PC-3 (cell line): Measurements from ENCODE around the gene FIZ1. TPM values are rescaled to one million over a fixed set of nuclear protein-coding genes. Genes with fewer than 3 reads are reported as not detected.

ENCODE experiments used
- ATAC-seq: fragments of 200-7000 bp; cut with Tn5 transposase; 2 replicates; pipeline ENCODE4 v1.9.1; 2020; ENCODE audit warnings: mild to moderate bottlenecking, moderate library complexity
- BruUV-seq: library from RNA; stranded (reverse); fragments of 400-500 nt; replicated peaks from 2 replicates; lab custom pipeline; 2021; lab: Mats Ljungman, UMichigan
- CTCF ChIA-PET: fragments of 300-600 bp; sonication (Branson Sonifier 250); formaldehyde crosslinking; loops from one replicate; lab custom pipeline; 2022; ENCODE audit warnings: antibody characterized with exemption; lab: Charles Lee
- POLR2A ChIA-PET: fragments of 300-600 bp; sonication (Branson Sonifier 250); formaldehyde crosslinking; loops from one replicate; lab custom pipeline; 2022; ENCODE audit warnings: antibody characterized with exemption; ENCODE audit not compliant: unreplicated experiment; lab: Charles Lee
- DNase-seq: peaks from one replicate; pipeline ENCODE4 v3.0.0-alpha.2; 2015
- H2AFZ ChIP-seq: fragments of 300-600 bp; sonication (generic); 2 replicates; pipeline ENCODE4 v1.6.0; 2016; ENCODE audit warnings: antibody characterized with exemption, low read length
- H3F3A ChIP-seq: fragments of 300-600 bp; sonication (generic); one replicate; pipeline ENCODE4 v1.6.0; 2017; ENCODE audit warnings: antibody characterized with exemption, low read length, control low read depth, mild to moderate bottlenecking; ENCODE audit not compliant: unreplicated experiment
- H3K27ac ChIP-seq: fragments of 300-600 bp; sonication (generic); 2 replicates; pipeline ENCODE4 v1.5.1; 2016; ENCODE audit warnings: mild to moderate bottlenecking, low read length
- H3K27me3 ChIP-seq: fragments of 300-600 bp; sonication (generic); 2 replicates; pipeline ENCODE4 v1.6.1; 2016; ENCODE audit warnings: low read length, mixed read lengths
- H3K36me3 ChIP-seq: fragments of 300-600 bp; sonication (generic); 2 replicates; pipeline ENCODE4 v1.6.1; 2016; ENCODE audit warnings: low read depth, mixed run types, low read length, mixed read lengths
- H3K4me1 ChIP-seq: fragments of 300-600 bp; sonication (generic); 2 replicates; pipeline ENCODE4 v1.5.1; 2016; ENCODE audit warnings: low read length; ENCODE audit not compliant: insufficient read depth
- H3K4me2 ChIP-seq: fragments of 300-600 bp; sonication (generic); 2 replicates; pipeline ENCODE4 v1.6.0; 2016; ENCODE audit warnings: low read length
- H3K4me3 ChIP-seq: fragments of 300-600 bp; sonication (generic); 2 replicates; pipeline ENCODE4 v1.5.1; 2016; ENCODE audit warnings: mild to moderate bottlenecking, low read length, mixed read lengths
- H3K79me2 ChIP-seq: fragments of 300-600 bp; sonication (generic); 2 replicates; pipeline ENCODE4 v1.6.1; 2017; ENCODE audit warnings: low read length, mixed read lengths
- H3K9ac ChIP-seq: fragments of 300-600 bp; sonication (generic); 2 replicates; pipeline ENCODE4 v1.6.0; 2016; ENCODE audit warnings: mild to moderate bottlenecking, low read length
- H3K9me2 ChIP-seq: fragments of 300-600 bp; sonication (generic); replicated peaks from 2 replicates; pipeline ENCODE4 v1.6.1; 2016; ENCODE audit warnings: mixed run types, low read length, mixed read lengths
- H3K9me3 ChIP-seq: fragments of 300-600 bp; sonication (generic); 2 replicates; pipeline ENCODE4 v1.6.1; 2016; ENCODE audit warnings: low read length, mixed read lengths
- H4K20me1 ChIP-seq: fragments of 300-600 bp; sonication (generic); 2 replicates; pipeline ENCODE4 v1.6.1; 2016; ENCODE audit warnings: low read length, mixed read lengths
- CTCF ChIP-seq: fragments of 300-600 bp; sonication (generic); conservative IDR thresholded peaks from 2 replicates; pipeline ENCODE4 v1.5.1; 2017; ENCODE audit warnings: antibody characterized with exemption, low read depth, mild to moderate bottlenecking, low read length
- EZH2 ChIP-seq: fragments of 300-600 bp; sonication (generic); IDR thresholded peaks from one replicate; pipeline ENCODE4 v1.6.1; 2017; ENCODE audit warnings: antibody characterized with exemption, mild to moderate bottlenecking, low read length; ENCODE audit not compliant: unreplicated experiment
- EZH2phosphoT487 ChIP-seq: fragments of 300-600 bp; sonication (generic); IDR thresholded peaks from 2 replicates; pipeline ENCODE4 v1.6.1; 2018; ENCODE audit warnings: mild to moderate bottlenecking, antibody characterized with exemption, low read length, borderline replicate concordance
- intact Hi-C: fragments of 100-400 bp; cut with micrococcal nuclease; formaldehyde crosslinking; loops from 2 replicates; pipeline ENCODE4 v1.9.0; 2023
- total RNA-seq: library from RNA; depleted of rRNA; stranded (reverse); fragments of >200 nt; gene quantifications from 2 replicates; pipeline ENCODE4 v1.2.3, GENCODE V29; 2014

The FIZ1 gene
- total RNA-seq, 1 experiment from 2014 or later: 11.7 TPM

- H3K9me2 ChIP-seq: no peaks in the 10 kb centered on the region
- peaks cover 6% of the 10 kb centered on the region for H3F3A ChIP-seq
- peak within 1 kb of the TSS; percentile 91 for H2AFZ ChIP-seq
- intact Hi-C loops: loop anchor here (1.0 to 5.0 kb wide), 4 partner anchors 13 to 41 kb away; partner anchors contain the start of genes ZNF579 and ZNF580
- peaks cover 19% of the 10 kb centered on the region for H3K4me1 ChIP-seq
- peaks cover 12% of the 10 kb centered on the region; the same call in 1 of the 2 replicates for H3K79me2 ChIP-seq
- TF ChIP-seq EZH2 (no peak), CTCF (no peak), EZH2phosphoT487 (no peak)
- H3K9me3 ChIP-seq: no peaks in the 10 kb centered on the region
- ATAC-seq (peak; percentile 46), DNase-seq (peak; percentile 87)
- H3K36me3 ChIP-seq: peaks cover 4% of the 10 kb centered on the region; the same call in 1 of the 2 replicates
- POLR2A ChIA-PET: interaction anchor here (0.5 to 1.2 kb wide), 5 partner anchors 13 to 1137 kb away, joined by 4 to 10 read pairs (median 5); partner anchors contain the start of genes LENG9, ZNF628 and ZNF784
- no peaks in the 10 kb centered on the region for H4K20me1 ChIP-seq
- TSS peak; percentile 51 for BruUV-seq
- peak within 1 kb of the TSS; percentile 95 for H3K9ac ChIP-seq
- peak within 1 kb of the TSS; percentile 87 for H3K27ac ChIP-seq
- CTCF ChIA-PET: interaction anchor here (0.5 to 1.4 kb wide), 4 partner anchors 18 to 123 kb away, joined by 4 to 9 read pairs (median 4); partner anchors contain the start of gene CCDC106
- H3K4me2 ChIP-seq: peak within 1 kb of the TSS; percentile 90
- peak within 1 kb of the TSS; percentile 77 for H3K4me3 ChIP-seq
- H3K27me3 ChIP-seq: no peaks in the 10 kb centered on the region
Observed at GRCh38 chr19:55599842-55600661, 735 bp upstream of the FIZ1 start, which contains the start of gene ZNF524. Gene ZNF524, plus strand, starts transcription at chr19:55600288. Its CDS starts 1,825 bp downstream, at chr19:55602113.

- Histone ChIP-seq H2AFZ (peak overlapping the region; percentile 91), H3K9ac (peak overlapping the region; percentile 95), H3K27me3 (no peaks in the 10 kb centered on the region), H3K9me2 (no peaks in the 10 kb centered on the region), H3F3A (no peaks in the 10 kb centered on the region), H3K4me3 (peak overlapping the region; percentile 77), H3K27ac (peak overlapping the region; percentile 87), H4K20me1 (no peaks in the 10 kb centered on the region), H3K9me3 (no peaks in the 10 kb centered on the region), H3K4me1 (peaks cover 12% of the 10 kb centered on the region), H3K79me2 (peaks cover 12% of the 10 kb centered on the region; the same call in 1 of the 2 replicates), H3K4me2 (peak overlapping the region; percentile 85), H3K36me3 (peaks cover 4% of the 10 kb centered on the region; the same call in 1 of the 2 replicates)
- CTCF ChIA-PET: interaction anchor here (0.5 to 1.4 kb wide), 4 partner anchors 17 to 433 kb away, joined by 3 to 5 read pairs (median 4); partner anchors contain the start of gene DNAAF3
- POLR2A ChIA-PET: interaction anchor here (0.6 to 1.2 kb wide), 8 partner anchors 17 to 260 kb away, joined by 3 to 7 read pairs (median 4); partner anchors contain the start of gene ZNF784
- ATAC-seq: peak; percentile 67
- TF ChIP-seq CTCF: no peak
- no peak for TF ChIP-seq EZH2phosphoT487
- TF ChIP-seq EZH2: no peak
- intact Hi-C loops: loop anchor here (1.0 to 5.0 kb wide), 4 partner anchors 12 to 42 kb away; partner anchors contain the start of genes ZNF579 and ZNF580
- DNase-seq: peak; percentile 98
- no TSS peak for BruUV-seq
Observed at GRCh38 chr19:55598719-55599467, 424 bp downstream of the FIZ1 start.
